GM23338 (cell line): ENCODE measurements around the gene PEX11A. TPM values are rescaled to one million over a fixed set of nuclear protein-coding genes. Genes with fewer than 3 reads are reported as not detected.

Experiments used
- ATAC-seq: fragments of 200-7000 bp; cut with Tn5 transposase; 3 replicates; pipeline ENCODE4 v1.9.1; 2020
- DNase-seq: peaks from one replicate; pipeline ENCODE4 v3.0.0-alpha.2; 2015; ENCODE audit warnings: low spot score
- H2AFZ ChIP-seq: fragments of 200-600 bp; sonication (generic); 2 replicates; pipeline ENCODE4 v1.8.0; 2016; ENCODE audit warnings: antibody characterized with exemption, mild to moderate bottlenecking, moderate library complexity
- H3F3A ChIP-seq: fragments of 200-600 bp; sonication (generic); replicated peaks from 2 replicates; pipeline ENCODE4 v1.8.0; 2017; ENCODE audit warnings: antibody characterized with exemption, mixed run types, low read depth
- H3K27ac ChIP-seq: fragments of 200-600 bp; sonication (generic); 2 replicates; pipeline ENCODE4 v1.6.1; 2016; ENCODE audit warnings: low read depth
- H3K27me3 ChIP-seq: fragments of 200-600 bp; sonication (generic); 2 replicates; pipeline ENCODE4 v1.8.0; 2016; ENCODE audit warnings: mild to moderate bottlenecking, mixed run types, moderate library complexity; ENCODE audit not compliant: insufficient read depth
- H3K36me3 ChIP-seq: fragments of 200-600 bp; sonication (generic); 2 replicates; pipeline ENCODE4 v1.8.0; 2016; ENCODE audit warnings: mild to moderate bottlenecking; ENCODE audit not compliant: insufficient read depth
- H3K4me1 ChIP-seq: fragments of 200-600 bp; sonication (generic); 2 replicates; pipeline ENCODE4 v1.8.0; 2016; ENCODE audit warnings: mild to moderate bottlenecking, moderate library complexity; ENCODE audit not compliant: insufficient read depth
- H3K4me2 ChIP-seq: fragments of 200-600 bp; sonication (generic); 2 replicates; pipeline ENCODE4 v1.7.1; 2017; ENCODE audit warnings: mixed run types
- H3K4me3 ChIP-seq: fragments of 200-600 bp; sonication (generic); 2 replicates; pipeline ENCODE4 v1.6.1; 2016; ENCODE audit warnings: mixed run types
- H3K79me2 ChIP-seq: fragments of 200-600 bp; sonication (generic); replicated peaks from 2 replicates; pipeline ENCODE4 v1.8.0; 2017; ENCODE audit warnings: mild to moderate bottlenecking; ENCODE audit not compliant: insufficient read depth
- H3K9me2 ChIP-seq: fragments of 200-600 bp; sonication (generic); 2 replicates; pipeline ENCODE4 v1.8.0; 2017; ENCODE audit not compliant: insufficient read depth
- H4K20me1 ChIP-seq: fragments of 200-600 bp; sonication (generic); replicated peaks from 2 replicates; pipeline ENCODE4 v1.8.0; 2017; ENCODE audit warnings: mild to moderate bottlenecking; ENCODE audit not compliant: insufficient read depth
- H3K27ac Mint-ChIP-seq: 2 replicates; pipeline ENCODE4 v1.8.0; 2020; ENCODE audit warnings: inconsistent platforms, mild to moderate bottlenecking, moderate library complexity, mixed read lengths
- H3K27me3 Mint-ChIP-seq: 3 replicates; pipeline ENCODE4 v1.8.0; 2022; ENCODE audit warnings: low read depth, mild to moderate bottlenecking, moderate library complexity, mixed read lengths, inconsistent platforms; ENCODE audit not compliant: insufficient read depth, poor library complexity
- H3K36me3 Mint-ChIP-seq: 3 replicates; pipeline ENCODE4 v1.8.0; 2021; ENCODE audit warnings: low read depth, mild to moderate bottlenecking, inconsistent platforms, moderate library complexity, mixed read lengths
- H3K4me1 Mint-ChIP-seq: 3 replicates; pipeline ENCODE4 v1.8.0; 2020; ENCODE audit warnings: mild to moderate bottlenecking, inconsistent platforms, mixed read lengths
- H3K4me3 Mint-ChIP-seq: 3 replicates; pipeline ENCODE4 v1.8.0; 2021; ENCODE audit warnings: moderate library complexity, mild to moderate bottlenecking, inconsistent platforms, mixed read lengths
- H3K9me3 Mint-ChIP-seq: 3 replicates; pipeline ENCODE4 v1.8.0; 2020; ENCODE audit warnings: moderate library complexity, mild to moderate bottlenecking, inconsistent platforms, mixed read lengths
- CREB1 ChIP-seq: fragments of 250-450 bp; sonication (Bioruptor Pico); IDR thresholded peaks from 2 replicates; pipeline ENCODE4 v1.5.0; 2020; ENCODE audit warnings: low read depth, mild to moderate bottlenecking, moderate library complexity
- EZH2 ChIP-seq: fragments of 200-600 bp; sonication (generic); IDR thresholded peaks from one replicate; pipeline ENCODE4 v1.8.0; 2017; ENCODE audit warnings: antibody characterized with exemption, mild to moderate bottlenecking, low read depth; ENCODE audit not compliant: unreplicated experiment
- EZH2phosphoT487 ChIP-seq: fragments of 200-600 bp; sonication (generic); IDR thresholded peaks from one replicate; pipeline ENCODE4 v1.8.1; 2018; ENCODE audit warnings: antibody characterized with exemption; ENCODE audit not compliant: unreplicated experiment
- JUNB ChIP-seq: IDR thresholded peaks from one replicate; pipeline ENCODE4 v1.6.1; 2016; ENCODE audit warnings: antibody characterized with exemption; ENCODE audit not compliant: unreplicated experiment
- NANOG ChIP-seq: IDR thresholded peaks from 2 replicates; pipeline ENCODE4 v1.6.1; 2016; ENCODE audit warnings: antibody characterized with exemption, borderline replicate concordance
- STAT1 ChIP-seq: IDR thresholded peaks from one replicate; pipeline ENCODE4 v1.6.1; 2016; ENCODE audit warnings: antibody characterized with exemption; ENCODE audit not compliant: unreplicated experiment
- ZNF114 ChIP-seq: fragments of 250-450 bp; sonication (Bioruptor Pico); IDR thresholded peaks from 2 replicates; pipeline ENCODE4 v1.5.0; 2020; ENCODE audit warnings: mild to moderate bottlenecking, moderate library complexity
- ZNF331 ChIP-seq: fragments of 250-450 bp; sonication (Bioruptor Pico); IDR thresholded peaks from 2 replicates; pipeline ENCODE4 v1.5.0; 2020; ENCODE audit warnings: low read depth, mild to moderate bottlenecking, moderate library complexity
- polyA plus RNA-seq: library from polyadenylated mRNA; unstranded; fragments of >200 nt; fragmentation: Nextera tagmentation; extraction: Ambion mirVana; gene quantifications from 2 replicates; pipeline ENCODE4 v1.2.1, GENCODE V29; 2016
- total RNA-seq: library from RNA; depleted of rRNA; stranded (reverse); fragments of >200 nt; shearing (Covaris generic); gene quantifications from 2 replicates; pipeline ENCODE4 v1.2.3, GENCODE V29; 2014
- TF ChIP-seq, protein P1 (sequence below), 2 experiments: fragments of 200-600 bp in 1 of 2; sonication (generic) in 1 of 2; conservative IDR thresholded peaks; 2 replicates each; pipeline versions ENCODE4 v1.5.1 to v1.6.1; 2016 to 2017; ENCODE audit warnings: antibody characterized with exemption in 2 of 2, low read depth in 2 of 2, mild to moderate bottlenecking in 2 of 2, moderate library complexity in 1 of 2
- TF ChIP-seq, protein P2 (sequence below): IDR thresholded peaks from 2 replicates; pipeline ENCODE4 v1.6.1; 2016; ENCODE audit warnings: antibody characterized with exemption

The PEX11A gene
- total and polyA plus RNA-seq, 2 experiments from 2014 or later, result 2.1 to 4.8 TPM

DNA sequence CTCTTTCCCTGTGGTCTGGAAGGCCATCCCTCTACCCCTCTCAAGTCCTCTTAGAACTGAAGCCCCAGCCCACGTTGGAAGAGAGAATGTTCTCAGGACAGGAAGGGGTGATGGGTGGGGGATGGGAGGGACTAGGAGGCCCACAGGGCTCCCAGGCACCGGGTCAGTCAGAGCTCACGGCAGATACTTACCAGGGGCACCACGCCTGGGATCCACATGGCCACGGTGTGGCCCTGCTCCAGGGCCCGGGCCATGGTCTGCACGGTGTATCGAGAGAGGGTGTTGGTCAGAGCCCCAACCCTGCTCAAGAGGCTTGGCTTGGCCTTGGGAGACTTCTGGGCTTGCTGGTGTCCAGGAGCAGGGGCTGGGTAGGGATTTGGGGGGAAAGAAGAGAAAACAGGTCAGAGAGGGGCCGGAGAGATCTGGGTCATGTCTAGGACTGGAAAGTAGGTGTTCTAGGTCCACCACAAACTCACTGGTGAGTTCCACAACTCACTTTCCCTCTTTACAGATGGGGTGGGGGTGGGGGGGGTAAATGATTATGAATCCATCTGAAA lies 21.2 kb downstream of the PEX11A start:
- Mint-ChIP-seq H3K4me3 (no peak overlapping the region), H3K27me3 (peaks cover 17% of the 10 kb centered on the region), H3K27ac (no peak overlapping the region), H3K4me1 (peaks cover 20% of the 10 kb centered on the region), H3K36me3 (no peaks in the 10 kb centered on the region), H3K9me3 (no peaks in the 10 kb centered on the region)
- Histone ChIP-seq H3F3A (no peaks in the 10 kb centered on the region), H3K79me2 (no peaks in the 10 kb centered on the region), H3K27me3 (peaks cover 17% of the 10 kb centered on the region), H3K4me1 (peaks cover 16% of the 10 kb centered on the region), H3K9me2 (no peaks in the 10 kb centered on the region), H3K36me3 (no peaks in the 10 kb centered on the region), H4K20me1 (no peaks in the 10 kb centered on the region), H3K4me3 (no peak overlapping the region), H3K27ac (no peak overlapping the region), H3K4me2 (no peak overlapping the region), H2AFZ (no peak overlapping the region)
- DNase-seq (no peak), ATAC-seq (no peak)
- TF ChIP-seq EZH2 (no peak), EZH2phosphoT487 (no peak), STAT1 (no peak), JUNB (no peak), ZNF114 (CRISPR knock-in tag) (no peak)
- TF ChIP-seq, protein P1, sequence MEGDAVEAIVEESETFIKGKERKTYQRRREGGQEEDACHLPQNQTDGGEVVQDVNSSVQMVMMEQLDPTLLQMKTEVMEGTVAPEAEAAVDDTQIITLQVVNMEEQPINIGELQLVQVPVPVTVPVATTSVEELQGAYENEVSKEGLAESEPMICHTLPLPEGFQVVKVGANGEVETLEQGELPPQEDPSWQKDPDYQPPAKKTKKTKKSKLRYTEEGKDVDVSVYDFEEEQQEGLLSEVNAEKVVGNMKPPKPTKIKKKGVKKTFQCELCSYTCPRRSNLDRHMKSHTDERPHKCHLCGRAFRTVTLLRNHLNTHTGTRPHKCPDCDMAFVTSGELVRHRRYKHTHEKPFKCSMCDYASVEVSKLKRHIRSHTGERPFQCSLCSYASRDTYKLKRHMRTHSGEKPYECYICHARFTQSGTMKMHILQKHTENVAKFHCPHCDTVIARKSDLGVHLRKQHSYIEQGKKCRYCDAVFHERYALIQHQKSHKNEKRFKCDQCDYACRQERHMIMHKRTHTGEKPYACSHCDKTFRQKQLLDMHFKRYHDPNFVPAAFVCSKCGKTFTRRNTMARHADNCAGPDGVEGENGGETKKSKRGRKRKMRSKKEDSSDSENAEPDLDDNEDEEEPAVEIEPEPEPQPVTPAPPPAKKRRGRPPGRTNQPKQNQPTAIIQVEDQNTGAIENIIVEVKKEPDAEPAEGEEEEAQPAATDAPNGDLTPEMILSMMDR (conservative IDR thresholded peaks at IDR 0.05; ENCODE audit: low read depth in 2 of 2), result no peak

- peaks cover 14% of the 10 kb centered on the region for H3K27me3 Mint-ChIP-seq
- Histone ChIP-seq H3K4me2 (no peak overlapping the region), H2AFZ (no peak overlapping the region), H3K79me2 (no peaks in the 10 kb centered on the region), H3K36me3 (no peaks in the 10 kb centered on the region), H3K9me2 (no peaks in the 10 kb centered on the region), H4K20me1 (no peaks in the 10 kb centered on the region), H3K4me1 (peaks cover 16% of the 10 kb centered on the region), H3K4me3 (no peak overlapping the region), H3K27ac (no peak overlapping the region), H3K27me3 (peaks cover 20% of the 10 kb centered on the region), H3F3A (no peaks in the 10 kb centered on the region)
- peaks cover 17% of the 10 kb centered on the region for H3K4me1 Mint-ChIP-seq
- ATAC-seq (no peak), DNase-seq (no peak)
- H3K36me3 Mint-ChIP-seq, result no peaks in the 10 kb centered on the region
- no peak overlapping the region for H3K4me3 Mint-ChIP-seq
- no peaks in the 10 kb centered on the region for H3K9me3 Mint-ChIP-seq
- H3K27ac Mint-ChIP-seq, result no peak overlapping the region
- TF ChIP-seq STAT1 (no peak), ZNF114 (CRISPR knock-in tag) (no peak), EZH2phosphoT487 (no peak), ZNF331 (CRISPR knock-in tag) (no peak), EZH2 (no peak), NANOG (no peak), CREB1 (no peak)
- TF ChIP-seq, protein P2, sequence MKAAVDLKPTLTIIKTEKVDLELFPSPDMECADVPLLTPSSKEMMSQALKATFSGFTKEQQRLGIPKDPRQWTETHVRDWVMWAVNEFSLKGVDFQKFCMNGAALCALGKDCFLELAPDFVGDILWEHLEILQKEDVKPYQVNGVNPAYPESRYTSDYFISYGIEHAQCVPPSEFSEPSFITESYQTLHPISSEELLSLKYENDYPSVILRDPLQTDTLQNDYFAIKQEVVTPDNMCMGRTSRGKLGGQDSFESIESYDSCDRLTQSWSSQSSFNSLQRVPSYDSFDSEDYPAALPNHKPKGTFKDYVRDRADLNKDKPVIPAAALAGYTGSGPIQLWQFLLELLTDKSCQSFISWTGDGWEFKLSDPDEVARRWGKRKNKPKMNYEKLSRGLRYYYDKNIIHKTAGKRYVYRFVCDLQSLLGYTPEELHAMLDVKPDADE, result no peak
- TF ChIP-seq, protein P1 (conservative IDR thresholded peaks at IDR 0.05; ENCODE audit: low read depth in 2 of 2), result no peak
Measured at GRCh38 chr15:89668171-89668570, 22.4 kb downstream of the PEX11A start.
